EH (cell line): ENCODE measurements around the gene CIZ1.

Experiments used
- DNase-seq: peaks from one replicate; pipeline ENCODE4 v3.0.0-alpha.2; 2015; ENCODE audit warnings: low read depth

CIZ1 gene

DNA sequence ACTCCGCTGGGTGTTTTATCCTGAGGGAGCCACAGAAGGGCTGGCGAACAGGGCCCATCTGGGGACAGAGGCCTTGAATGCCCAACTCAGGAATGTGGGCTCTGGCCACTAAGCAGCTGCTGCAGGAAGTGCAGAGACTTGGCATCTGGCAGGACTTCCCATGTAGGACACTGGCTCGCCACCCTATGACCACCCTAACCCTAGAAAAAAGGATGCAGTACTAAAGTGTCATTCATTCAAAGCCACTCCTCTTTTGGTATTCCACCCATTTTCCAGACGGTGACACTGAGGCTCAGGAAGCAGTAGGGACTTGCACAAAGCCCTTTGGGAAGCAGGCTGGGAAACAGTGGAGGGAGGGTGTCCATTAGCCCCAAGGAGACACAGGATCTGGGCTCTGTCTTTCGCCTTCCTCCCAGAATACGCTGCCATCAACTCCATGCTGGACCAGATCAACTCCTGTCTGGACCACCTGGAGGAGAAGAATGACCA, 28.3 kb downstream of the CIZ1 start:
- DNase-seq: no peak

- DNase-seq: peak; percentile 17
These were observed 29.0 kb downstream of the CIZ1 start for GRCh38 chr9:128162215-128163026.

- no peak for DNase-seq
These were observed 30.0 kb downstream of the CIZ1 start for GRCh38 chr9:128161215-128161902.

DNA sequence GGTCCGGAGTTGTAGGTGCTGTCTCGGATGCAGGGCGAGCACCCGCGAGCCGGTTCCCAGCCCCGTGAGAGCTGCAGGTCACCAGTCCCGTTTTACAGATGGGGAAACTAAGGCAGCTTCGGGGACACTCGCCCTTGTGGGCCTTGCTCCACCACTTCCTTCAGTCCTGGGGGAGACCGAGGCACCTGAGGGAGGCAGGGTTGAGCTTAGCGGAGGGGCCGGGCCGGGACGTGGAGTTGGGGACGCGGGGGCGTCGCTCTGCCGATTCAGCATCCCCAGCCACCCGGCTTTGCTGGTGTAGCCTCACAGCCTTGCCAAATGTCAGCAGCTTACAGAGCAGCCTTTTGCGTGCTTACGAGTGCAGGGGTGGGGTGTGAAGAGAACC, 30.8 kb downstream of the CIZ1 start:
- peak; percentile 36 for DNase-seq

DNA sequence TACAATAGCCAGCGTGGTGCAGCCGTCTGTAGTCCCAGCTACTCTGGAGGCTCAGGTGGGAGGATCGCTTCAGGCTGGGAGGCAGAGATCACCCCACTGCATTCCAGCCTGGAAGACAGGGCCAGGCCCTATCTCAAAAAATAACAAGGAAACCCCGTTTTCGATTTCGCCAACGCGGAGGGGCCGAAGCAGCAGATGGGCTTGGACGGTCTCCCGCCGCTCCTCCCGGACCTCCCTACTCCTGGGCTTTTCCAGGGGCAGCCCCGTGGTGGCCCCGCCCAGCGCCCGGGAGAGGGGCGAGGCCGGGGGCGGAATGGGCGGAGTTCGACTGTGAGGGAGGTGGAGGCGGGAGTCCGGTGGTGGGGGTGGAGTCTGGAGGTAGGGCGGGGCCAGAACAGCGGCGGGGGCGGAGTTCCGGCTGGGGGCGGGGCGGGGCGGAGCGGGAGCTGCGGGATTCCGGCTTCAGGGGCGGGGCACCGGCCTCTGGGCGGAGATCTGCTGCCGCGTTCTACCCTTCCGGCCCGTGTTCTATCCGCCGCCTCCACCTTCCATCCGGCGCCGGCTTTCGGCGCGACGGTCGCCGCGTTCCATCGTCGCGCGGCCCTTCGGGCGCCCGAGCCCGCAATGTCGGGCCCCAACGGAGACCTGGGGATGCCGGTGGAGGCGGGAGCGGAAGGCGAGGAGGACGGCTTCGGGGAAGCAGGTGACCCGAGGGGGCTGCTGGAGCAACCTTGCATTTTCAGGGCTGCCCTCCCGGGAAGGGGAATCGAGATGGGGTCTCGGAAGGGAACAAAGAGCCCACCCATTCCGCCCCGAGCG, 31.4 kb downstream of the CIZ1 start, which contains the start of gene BBLN:
Gene BBLN, plus strand, starts transcription at position 482 of the 819 bp plus-strand sequence. Its CDS starts 143 bp downstream, at position 625.
- DNase-seq: peak; percentile 93

- no peak for DNase-seq
These were observed 31.9 kb downstream of the CIZ1 start for GRCh38 chr9:128159522-128159783.

- DNase-seq: no peak
These were observed 35.5 kb downstream of the CIZ1 start for GRCh38 chr9:128155736-128156500.

GRCh38 chr9:128153947-128154695, 37.3 kb downstream of the CIZ1 start:
- DNase-seq: no peak

DNA sequence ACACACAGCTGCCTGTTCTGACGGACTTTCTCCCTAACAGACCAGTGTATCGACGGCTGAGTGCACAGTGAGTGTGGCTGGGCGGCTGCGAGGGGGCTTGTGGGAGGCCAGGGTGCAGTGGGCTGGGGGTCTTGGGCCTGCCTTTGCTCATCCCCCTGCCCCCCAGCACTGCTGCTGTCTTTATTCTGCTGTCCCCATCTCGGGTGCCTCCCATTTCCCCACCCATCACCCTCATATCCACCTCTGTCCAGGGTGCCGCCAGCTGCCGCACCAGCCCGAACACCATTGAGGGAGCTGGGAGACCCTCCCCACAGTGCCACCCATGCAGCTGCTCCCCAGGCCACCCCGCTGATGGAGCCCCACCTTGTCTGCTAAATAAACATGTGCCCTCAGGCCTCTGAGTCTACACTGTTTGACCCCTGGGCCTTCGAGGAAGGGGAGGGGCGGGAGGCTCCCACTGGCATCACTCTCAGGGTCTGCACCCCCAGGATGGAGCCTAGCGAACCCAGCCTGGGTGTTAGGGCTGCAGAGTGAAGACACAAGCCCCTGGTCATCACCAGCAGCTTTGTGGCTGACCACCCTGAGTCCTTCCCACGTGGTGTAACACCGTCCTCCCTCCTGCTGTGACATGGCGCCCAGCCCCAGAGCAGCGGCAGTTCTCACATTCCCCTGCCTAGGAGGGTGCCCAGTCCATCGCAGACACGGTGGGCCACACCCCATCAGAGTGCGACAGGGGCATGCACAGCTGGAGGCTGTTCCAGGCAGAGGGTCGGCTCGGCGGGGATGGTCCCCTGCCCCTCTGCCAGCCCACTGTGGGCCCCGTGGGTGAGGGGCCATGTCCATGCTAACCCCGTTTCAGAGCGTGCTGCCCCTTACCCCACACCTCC, 38.1 kb downstream of the CIZ1 start:
- no peak for DNase-seq

GRCh38 chr9:128152133-128153059, 39.0 kb downstream of the CIZ1 start:
- no peak for DNase-seq

DNA sequence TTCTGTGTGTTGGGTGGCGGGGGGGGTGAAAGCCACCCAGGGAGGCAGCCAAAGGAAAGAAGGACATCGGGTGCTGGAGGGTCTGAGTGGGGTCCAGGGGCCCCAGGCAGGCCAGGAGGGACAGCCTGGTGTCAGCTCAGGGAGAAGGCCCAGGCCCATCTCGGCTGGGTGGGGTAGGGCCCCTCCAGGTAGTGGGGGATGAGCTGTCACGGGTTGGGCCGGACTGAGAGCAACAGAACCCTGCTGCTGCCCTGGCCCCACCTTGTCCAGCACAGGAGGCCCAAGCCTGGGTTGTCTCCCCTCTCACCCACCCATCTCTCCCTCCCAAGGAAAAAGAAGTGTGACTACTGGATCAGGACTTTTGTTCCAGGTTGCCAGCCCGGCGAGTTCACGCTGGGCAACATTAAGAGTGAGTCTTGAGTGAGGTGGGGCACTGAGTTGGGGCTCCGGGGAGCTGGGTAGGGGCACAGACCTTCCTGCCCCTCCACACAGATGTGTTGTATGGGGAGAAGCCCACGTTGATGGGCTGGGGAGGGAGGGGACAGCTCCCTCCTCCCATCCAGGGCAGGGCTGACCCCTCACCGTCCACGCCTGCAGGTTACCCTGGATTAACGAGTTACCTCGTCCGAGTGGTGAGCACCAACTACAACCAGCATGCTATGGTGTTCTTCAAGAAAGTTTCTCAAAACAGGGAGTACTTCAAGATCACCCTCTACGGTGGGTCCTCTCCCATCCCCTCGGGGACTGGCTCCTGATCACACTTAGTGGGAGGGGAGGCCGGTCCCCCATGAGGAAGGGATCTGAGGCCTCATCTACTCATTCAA, 39.9 kb downstream of the CIZ1 start:
- DNase-seq: no peak

DNA sequence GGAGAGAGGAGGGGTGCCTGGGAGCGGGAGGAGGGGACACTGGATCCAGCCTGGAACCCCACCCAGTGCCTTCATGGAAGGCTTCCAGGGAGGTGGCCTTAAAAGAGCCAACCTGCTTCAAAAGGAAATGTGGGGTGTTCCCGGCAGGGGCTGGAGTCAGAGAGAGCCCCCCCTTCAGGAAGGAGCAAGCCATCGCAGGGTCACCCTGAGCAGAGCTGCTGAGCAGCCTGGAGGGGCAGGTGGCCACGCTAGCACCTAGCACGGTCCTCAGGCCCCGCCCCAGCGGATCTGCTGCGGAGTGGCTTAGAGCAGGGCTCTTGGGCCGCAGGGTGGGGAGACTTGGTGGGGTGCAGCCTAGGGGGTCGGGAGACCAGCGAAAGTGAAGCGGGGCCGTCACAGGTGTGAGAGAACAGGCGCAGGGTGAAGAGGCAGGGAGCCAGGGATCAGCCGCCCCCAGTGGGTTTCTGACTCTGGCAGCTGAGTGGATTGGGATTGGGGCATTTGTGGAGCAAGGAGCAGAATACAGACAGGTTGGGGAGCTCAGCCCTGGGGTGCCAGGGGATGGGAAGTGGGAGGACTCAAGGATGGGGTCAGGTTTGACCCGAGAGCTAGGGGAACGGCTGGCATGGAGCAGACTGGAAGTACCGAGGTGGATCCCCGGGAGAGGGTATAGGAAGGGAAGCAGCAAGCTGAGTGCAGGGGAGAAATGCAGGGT, 40.6 kb downstream of the CIZ1 start:
- DNase-seq: no peak

DNA sequence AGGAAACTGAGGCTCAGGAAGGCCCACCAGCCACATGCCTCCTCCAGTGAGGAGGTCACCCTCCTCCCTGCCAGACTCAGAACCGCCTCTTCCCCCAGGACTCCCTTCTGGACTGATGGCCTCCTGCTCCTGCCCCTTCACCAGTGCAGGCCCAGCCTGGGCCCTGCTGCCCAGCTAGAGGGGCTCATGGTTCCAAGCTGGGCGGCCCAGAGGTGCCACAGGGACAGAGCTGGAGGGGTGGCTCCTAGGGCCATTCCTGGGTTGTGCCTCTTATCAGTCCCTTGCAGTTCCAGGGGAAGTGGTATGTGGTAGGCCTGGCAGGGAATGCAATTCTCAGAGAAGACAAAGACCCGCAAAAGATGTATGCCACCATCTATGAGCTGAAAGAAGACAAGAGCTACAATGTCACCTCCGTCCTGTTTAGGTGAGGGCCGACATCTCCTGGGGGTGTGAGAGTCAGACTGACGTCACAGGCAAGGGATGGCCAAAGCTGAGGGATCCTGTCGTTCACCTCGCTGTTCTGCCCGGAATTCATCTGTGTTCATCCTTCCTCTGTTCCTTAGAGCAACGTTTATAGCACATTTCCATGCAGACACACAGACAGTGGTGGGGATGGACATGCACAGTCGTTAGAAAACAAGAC, 41.3 kb downstream of the CIZ1 start:
- DNase-seq: no peak

DNA sequence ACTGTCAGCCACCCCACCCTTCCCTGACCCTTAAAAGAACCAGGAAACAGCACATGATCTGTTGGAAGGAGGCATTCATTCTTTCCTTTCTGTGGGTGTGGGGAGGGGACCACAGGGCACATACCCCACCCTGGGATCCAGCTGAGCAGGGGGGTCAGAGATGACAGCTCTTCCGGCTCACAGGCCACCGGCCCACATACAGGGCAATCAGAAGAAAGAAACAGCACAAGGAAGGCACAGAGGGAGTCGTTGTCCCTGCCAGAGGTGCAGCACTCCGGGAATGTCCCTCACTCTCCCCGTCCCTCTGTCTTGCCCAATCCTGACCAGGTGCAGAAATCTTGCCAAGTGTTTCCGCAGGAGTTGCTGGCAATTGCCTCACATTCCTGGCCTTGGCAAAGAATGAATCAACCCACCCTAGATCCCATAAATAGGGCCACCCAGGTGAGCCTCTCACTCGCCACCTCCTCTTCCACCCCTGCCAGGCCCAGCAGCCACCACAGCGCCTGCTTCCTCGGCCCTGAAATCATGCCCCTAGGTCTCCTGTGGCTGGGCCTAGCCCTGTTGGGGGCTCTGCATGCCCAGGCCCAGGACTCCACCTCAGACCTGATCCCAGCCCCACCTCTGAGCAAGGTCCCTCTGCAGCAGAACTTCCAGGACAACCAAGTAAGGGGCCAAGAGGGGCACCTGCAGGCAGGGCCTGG, 42.2 kb downstream of the CIZ1 start, which contains the start of gene LCN2:
Gene LCN2, plus strand, starts transcription at position 453 of the 701 bp plus-strand sequence. Its CDS starts 73 bp downstream, at position 526.
- DNase-seq: no peak

GRCh38 chr9:128148509-128149000, 42.8 kb downstream of the CIZ1 start:
- no peak for DNase-seq

- no peak for DNase-seq
These were observed 44.7 kb downstream of the CIZ1 start for GRCh38 chr9:128146591-128147120.
